ENCODE results near the gene OR2J1. TPM values are rescaled to one million over a fixed set of nuclear protein-coding genes. Genes with fewer than 3 reads are reported as not detected.
"Not testable (repeated sequence)": the region's sequence is repeated elsewhere in the genome, so short reads cannot be mapped to it uniquely, and the experiment has no call there.

The OR2J1 gene
- total RNA-seq, 2 donors from 2014 or later = not detected

DNA sequence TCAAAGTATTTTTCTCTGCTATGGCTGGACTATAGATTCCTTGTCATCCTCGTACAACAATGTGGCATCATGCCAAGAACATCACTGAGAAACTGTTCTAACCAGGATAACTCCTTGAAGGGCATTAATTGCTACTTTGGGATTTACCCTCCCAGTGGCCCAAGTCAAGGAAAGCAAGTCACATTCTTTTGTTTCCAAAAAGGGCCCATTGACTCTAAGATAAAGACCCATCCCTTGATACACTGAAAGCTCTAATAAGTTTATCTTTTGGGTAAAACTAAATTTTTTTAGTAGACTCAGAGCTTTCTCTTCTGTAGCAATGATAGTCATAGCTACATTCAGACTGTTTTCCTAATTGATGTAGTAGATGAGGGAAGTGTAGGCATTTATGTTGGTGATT lies 8.5 kb downstream of the OR2J1 start, which contains the start of gene OR2J3:
TSS of gene OR2J3 (plus strand) at position 301 of the 400 bp plus-strand sequence. CDS start 3,833 bp downstream, outside the sequence.
- H3K27ac ChIP-seq (ENCODE audit: low read depth, low read length) = no peak within 1 kb of the TSS
- H3K9ac ChIP-seq (ENCODE audit: extremely low read depth, low read length, poor library complexity, severe bottlenecking) = no peak within 1 kb of the TSS
- DNase-seq = no peak
- peaks cover 11% of the 10 kb centered on the region for H3K27me3 Mint-ChIP-seq (ENCODE audit: insufficient read depth)
- no peak within 1 kb of the TSS for H3K4me3 ChIP-seq (ENCODE audit: low read length)
- WGBS, 2 experiments (ENCODE audit: insufficient coverage in 1 of 2, insufficient read length in 1 of 2) = 78 to 89% methylated on average over 1 of the region's 1 CpG
- no peaks in the 10 kb centered on the region for H3K36me3 Mint-ChIP-seq (ENCODE audit: low read depth)
- no peaks in the 10 kb centered on the region for H3K9me3 ChIP-seq (ENCODE audit: control insufficient read depth, low read length)
- H3K4me3 Mint-ChIP-seq = no peak within 1 kb of the TSS
- H3K4me1 ChIP-seq (ENCODE audit: control insufficient read depth, insufficient read depth, low read length) = no peaks in the 10 kb centered on the region
- H3K36me3 ChIP-seq (ENCODE audit: control insufficient read depth, insufficient read depth, low read length) = no peaks in the 10 kb centered on the region
- no peaks in the 10 kb centered on the region for H3K9me3 Mint-ChIP-seq
- H3K27ac Mint-ChIP-seq = no peak within 1 kb of the TSS
- TF ChIP-seq CTCF (conservative IDR thresholded peaks at IDR 0.05) = no peak
- peaks cover 9% of the 10 kb centered on the region for H3K4me1 Mint-ChIP-seq
- H3K27me3 ChIP-seq (ENCODE audit: control insufficient read depth, insufficient read depth, low read length, poor library complexity, severe bottlenecking) = no peaks in the 10 kb centered on the region

GRCh38 chr6:29112135-29112534 lies 12.8 kb downstream of the OR2J1 start:
- no peaks in the 10 kb centered on the region for H3K36me3 Mint-ChIP-seq (ENCODE audit: low read depth)
- TF ChIP-seq CTCF (conservative IDR thresholded peaks at IDR 0.05) = peak; percentile 54
- no peak overlapping the region for H3K4me3 ChIP-seq (ENCODE audit: low read length)
- H3K27me3 Mint-ChIP-seq (ENCODE audit: insufficient read depth) = peaks cover 9% of the 10 kb centered on the region
- H3K27ac Mint-ChIP-seq = no peak overlapping the region
- H3K27ac ChIP-seq (ENCODE audit: low read depth, low read length) = no peak overlapping the region
- peaks cover 9% of the 10 kb centered on the region for H3K4me1 Mint-ChIP-seq
- H3K9me3 ChIP-seq (ENCODE audit: control insufficient read depth, low read length) = no peaks in the 10 kb centered on the region
- H3K9ac ChIP-seq (ENCODE audit: extremely low read depth, low read length, poor library complexity, severe bottlenecking) = no peak overlapping the region
- H3K4me3 Mint-ChIP-seq = no peak overlapping the region
- no peaks in the 10 kb centered on the region for H3K36me3 ChIP-seq (ENCODE audit: control insufficient read depth, insufficient read depth, low read length)
- WGBS, 2 experiments (ENCODE audit: insufficient coverage in 1 of 2, insufficient read length in 1 of 2) = 87 to 94% methylated on average over 5 to 7 of the region's 7 CpGs
- no peaks in the 10 kb centered on the region for H3K27me3 ChIP-seq (ENCODE audit: control insufficient read depth, insufficient read depth, low read length, poor library complexity, severe bottlenecking)
- DNase-seq = peak; percentile 57
- no peaks in the 10 kb centered on the region for H3K9me3 Mint-ChIP-seq
- H3K4me1 ChIP-seq (ENCODE audit: control insufficient read depth, insufficient read depth, low read length) = no peaks in the 10 kb centered on the region

DNA sequence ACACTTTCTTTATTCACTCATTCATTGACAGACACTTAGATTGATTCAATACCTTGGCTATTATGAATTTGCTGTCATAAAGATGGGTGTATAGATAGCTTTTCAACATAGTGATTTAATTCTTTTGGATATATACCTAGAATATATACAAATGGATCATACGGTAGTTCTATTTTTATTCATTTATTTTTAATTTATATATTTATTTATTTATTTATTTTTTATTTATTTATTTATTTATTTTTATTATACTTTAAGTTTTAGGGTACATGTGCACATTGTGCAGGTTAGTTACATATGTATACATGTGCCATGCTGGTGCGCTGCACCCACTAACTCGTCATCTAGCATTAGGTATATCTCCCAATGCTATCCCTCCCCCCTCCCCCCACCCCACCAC lies 15.7 kb downstream of the OR2J1 start:
- H3K36me3 Mint-ChIP-seq (ENCODE audit: low read depth); H3K9ac ChIP-seq (ENCODE audit: extremely low read depth, low read length, poor library complexity, severe bottlenecking); H3K4me3 Mint-ChIP-seq; H3K4me3 ChIP-seq (ENCODE audit: low read length); H3K4me1 ChIP-seq (ENCODE audit: control insufficient read depth, insufficient read depth, low read length); H3K4me1 Mint-ChIP-seq; H3K27me3 ChIP-seq (ENCODE audit: control insufficient read depth, insufficient read depth, low read length, poor library complexity, severe bottlenecking); H3K9me3 Mint-ChIP-seq; DNase-seq; H3K36me3 ChIP-seq (ENCODE audit: control insufficient read depth, insufficient read depth, low read length); H3K27me3 Mint-ChIP-seq (ENCODE audit: insufficient read depth); H3K9me3 ChIP-seq (ENCODE audit: control insufficient read depth, low read length); H3K27ac ChIP-seq (ENCODE audit: low read depth, low read length); H3K27ac Mint-ChIP-seq: not testable (repeated sequence)
- WGBS, 2 experiments (ENCODE audit: insufficient coverage in 1 of 2, insufficient read length in 1 of 2) = no CpG with 5 or more reads among the region's 3 CpGs
